PC-9 (cell line): Measurements from ENCODE around the gene ZNF217.

ENCODE experiments used
- CTCF ChIP-seq: fragments of 200-600 bp; sonication (generic); conservative IDR thresholded peaks from 2 replicates; pipeline ENCODE4 v1.6.1; 2017; ENCODE audit warnings: mixed run types, antibody characterized with exemption, mild to moderate bottlenecking, moderate library complexity
- EZH2 ChIP-seq: fragments of 200-600 bp; sonication (generic); IDR thresholded peaks from 2 replicates; pipeline ENCODE4 v1.8.0; 2017; ENCODE audit warnings: antibody characterized with exemption, low read depth

- TF ChIP-seq CTCF (no peak), EZH2 (no peak)
Observed at GRCh38 chr20:53639647-53640440, 46.2 kb upstream of the ZNF217 start.
